Measurements from ENCODE around the gene VAMP4.

DNA sequence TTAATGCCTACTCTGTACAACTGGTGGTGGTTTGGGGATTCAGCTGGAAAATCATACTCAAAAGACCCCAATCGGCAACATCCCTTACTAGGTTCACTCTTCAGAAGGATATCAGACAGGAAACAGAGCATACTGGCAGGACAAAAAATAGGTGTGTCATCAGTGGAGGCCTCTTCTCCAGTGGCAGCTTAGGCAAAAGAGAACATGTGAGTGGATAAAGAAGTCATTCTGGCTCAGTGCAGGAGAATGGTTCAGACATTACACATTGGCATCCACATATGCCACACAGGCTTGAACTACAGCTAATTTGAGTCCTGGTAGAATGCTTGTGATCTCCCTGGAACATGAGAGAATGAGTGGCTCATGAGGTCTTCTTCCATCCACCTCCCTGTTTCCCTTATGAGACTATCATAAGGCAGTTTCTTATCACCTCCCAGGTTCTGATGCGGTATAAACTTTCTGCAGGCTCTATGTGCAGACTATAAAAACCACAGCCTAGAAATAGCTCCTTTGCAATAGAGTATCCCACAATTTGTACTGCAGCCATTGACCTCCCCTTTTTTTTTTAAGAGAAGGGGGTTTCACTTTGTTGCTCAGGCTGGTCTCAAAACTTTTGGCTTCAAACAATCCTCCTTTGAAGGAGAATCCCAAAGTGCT, 24.7 kb downstream of the VAMP4 start:
- TF ChIP-seq CTCF (conservative IDR thresholded peaks at IDR 0.05 in 1 of 2, IDR thresholded peaks at IDR 0.05 in 1 of 2; ENCODE audit: extremely low read depth in 1 of 2, insufficient read depth in 1 of 2, low read depth in 1 of 2, low read length in 2 of 2) (no peak), EZH2 (IDR thresholded peaks at IDR 0.05; ENCODE audit: borderline replicate concordance, low read length) (no peak)
